ENCODE data around the gene TRERF1.
"Not testable (repeated sequence)": the region's sequence is repeated elsewhere in the genome, so short reads cannot be mapped to it uniquely, and the experiment has no call there.

The TRERF1 gene

GRCh38 chr6:42453654-42454427 is 2.1 kb upstream of the TRERF1 start:
- peak overlapping the region; percentile 91 to 99 for H3K4me3 Mint-ChIP-seq
- peaks cover 32% of the 10 kb centered on the region for H3K4me1 Mint-ChIP-seq
- H3K27me3 Mint-ChIP-seq = peaks cover 15% of the 10 kb centered on the region
- no peak for ATAC-seq
- no peaks in the 10 kb centered on the region for H3K9me3 Mint-ChIP-seq
- no peak for DNase-seq
- H3K27ac Mint-ChIP-seq = peak overlapping the region in 1 of 2 donors; percentile 55

- DNase-seq = peak; percentile 64 to 77
- peaks cover 15% of the 10 kb centered on the region for H3K27me3 Mint-ChIP-seq
- peaks cover 39% of the 10 kb centered on the region for H3K4me1 Mint-ChIP-seq
- ATAC-seq = peak; percentile 81
- H3K9me3 Mint-ChIP-seq = no peaks in the 10 kb centered on the region
- H3K4me3 Mint-ChIP-seq = peak overlapping the region; percentile 91 to 99
- H3K27ac Mint-ChIP-seq = peak overlapping the region; percentile 76 to 87
These were observed 1.4 kb upstream of the TRERF1 start for GRCh38 chr6:42453031-42453653.

DNA sequence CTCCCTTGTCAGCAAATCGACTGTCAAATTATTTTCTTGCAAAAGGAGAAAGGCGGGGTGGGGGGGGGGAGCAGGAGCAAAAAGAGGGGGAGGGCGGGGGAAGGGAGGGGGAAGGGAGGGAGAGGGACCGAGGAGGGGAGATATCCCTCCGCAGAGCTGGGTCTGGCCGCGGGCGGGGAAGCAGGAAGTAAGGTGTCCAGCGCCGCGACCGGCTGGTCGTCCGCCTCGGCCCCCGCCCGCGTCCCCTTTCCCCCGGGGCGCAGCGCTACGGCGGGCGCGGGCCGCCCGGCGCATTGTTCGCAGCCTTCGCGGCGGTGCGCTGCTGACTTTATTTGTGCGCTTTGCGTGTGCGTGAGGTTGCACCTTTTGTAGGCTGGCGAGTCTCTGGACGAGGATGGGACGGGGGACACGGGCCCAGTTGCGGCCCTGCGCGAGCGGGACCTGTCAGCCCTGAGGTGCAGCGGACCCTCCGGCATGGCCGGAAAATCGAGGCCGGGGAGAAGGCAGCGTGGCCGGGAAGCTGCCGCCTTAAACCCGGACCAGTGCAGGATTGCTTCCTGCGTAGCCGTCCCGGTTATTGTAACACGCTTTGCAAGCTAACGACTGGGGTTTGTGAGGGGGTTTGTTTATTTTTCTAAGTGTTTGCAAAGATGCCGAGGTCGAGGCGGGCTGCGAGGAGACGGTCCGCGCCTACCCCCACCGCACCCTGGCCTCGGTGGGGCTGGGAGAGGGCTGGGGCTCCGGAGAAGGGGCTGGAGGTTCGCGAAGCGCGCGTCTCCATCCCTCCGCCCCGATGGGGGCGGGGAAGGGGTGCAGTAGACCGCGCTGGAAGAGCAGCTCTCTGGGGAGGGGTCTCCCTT is 675 bp upstream of the TRERF1 start:
- Mint-ChIP-seq H3K4me3 (peak overlapping the region; percentile 91 to 99), H3K27ac (peak overlapping the region; percentile 76 to 97), H3K9me3 (no peaks in the 10 kb centered on the region), H3K4me1 (peaks cover 46% of the 10 kb centered on the region), H3K27me3 (peaks cover 15% of the 10 kb centered on the region)
- peak; percentile 48 to 68 for DNase-seq
- peak; percentile 49 for ATAC-seq

DNA sequence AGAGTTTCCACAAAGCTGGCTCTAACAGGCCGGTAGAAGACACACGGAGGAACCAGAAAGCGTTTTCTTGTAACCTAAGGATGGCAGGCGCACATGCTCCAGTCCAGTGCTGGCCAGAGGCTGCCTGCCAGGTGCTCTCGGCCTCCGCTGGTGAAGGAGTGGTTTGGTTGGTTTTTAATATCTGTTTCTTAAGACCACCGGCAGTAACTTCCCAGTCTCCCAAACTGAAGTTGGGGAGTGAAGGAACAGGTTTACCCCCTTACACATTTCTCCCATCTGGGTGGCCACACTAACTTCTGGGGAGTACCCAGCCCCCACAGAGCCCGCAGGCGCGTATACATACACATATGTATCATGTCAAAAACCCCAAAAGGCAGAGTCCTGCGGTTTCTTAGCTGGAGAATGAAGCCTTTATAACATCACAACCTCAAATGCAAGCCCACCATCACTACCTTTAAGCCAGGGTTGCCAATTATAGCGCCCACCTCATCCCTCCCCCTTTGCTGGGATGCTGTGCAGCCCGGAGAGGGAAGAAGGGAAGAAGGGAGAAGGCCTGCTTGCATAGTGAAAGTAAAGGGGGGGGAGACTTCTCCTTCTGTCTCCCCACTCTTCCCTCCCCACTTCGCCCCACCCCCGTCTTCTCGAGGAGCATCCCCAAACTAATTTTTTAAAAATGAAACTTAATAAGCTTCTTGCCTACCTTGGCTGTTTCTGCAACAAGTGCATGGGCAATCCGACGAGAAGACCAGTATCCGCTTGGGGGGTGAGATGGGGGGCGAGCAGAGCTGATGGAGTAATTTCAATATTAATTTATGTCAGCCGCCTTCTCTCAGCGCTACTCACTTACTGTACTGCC is 1.0 kb downstream of the TRERF1 start:
- peak; percentile 51 for ATAC-seq
- Mint-ChIP-seq H3K27ac (peak overlapping the region; percentile 96 to 97), H3K4me3 (peak overlapping the region; percentile 91 to 99), H3K27me3 (peaks cover 15% of the 10 kb centered on the region), H3K4me1 (peaks cover 59% of the 10 kb centered on the region), H3K9me3 (no peaks in the 10 kb centered on the region)
- DNase-seq = peak in 1 of 2 donors; percentile 53

DNA sequence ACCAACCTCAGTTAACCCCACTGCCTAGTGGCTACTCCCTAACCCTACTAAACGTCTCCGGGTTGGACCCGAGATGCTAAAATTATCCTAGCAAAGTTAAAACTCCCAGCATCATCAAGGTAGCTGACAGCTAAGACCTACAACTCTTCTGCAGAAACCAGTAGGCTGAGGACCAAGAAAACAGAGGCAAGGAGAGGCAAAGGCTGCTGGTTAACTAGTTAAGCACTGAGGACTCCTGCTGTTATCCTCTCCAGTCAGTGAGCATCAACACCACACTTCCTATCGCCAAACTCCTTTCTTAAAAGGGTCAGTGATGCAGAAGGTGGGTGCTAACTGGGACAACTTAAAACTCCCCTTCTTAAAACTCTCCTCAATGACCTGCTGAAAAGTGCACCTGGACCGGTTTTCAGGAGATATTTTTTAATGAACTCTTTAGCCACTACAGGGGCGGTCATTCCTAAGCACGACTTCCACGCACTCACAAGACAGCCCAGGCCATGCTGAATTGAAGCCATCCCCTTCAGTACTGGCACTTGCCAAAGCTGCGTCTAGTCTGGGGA is 1.7 kb downstream of the TRERF1 start:
- DNase-seq = no peak
- Mint-ChIP-seq H3K4me3 (peak overlapping the region; percentile 91 to 99), H3K27ac (peak overlapping the region in 1 of 2 donors; percentile 82), H3K27me3 (peaks cover 15% of the 10 kb centered on the region), H3K4me1 (peaks cover 66% of the 10 kb centered on the region), H3K9me3 (peaks cover 0 to 3% of the 10 kb centered on the region in 2 donors)
- no peak for ATAC-seq

DNA sequence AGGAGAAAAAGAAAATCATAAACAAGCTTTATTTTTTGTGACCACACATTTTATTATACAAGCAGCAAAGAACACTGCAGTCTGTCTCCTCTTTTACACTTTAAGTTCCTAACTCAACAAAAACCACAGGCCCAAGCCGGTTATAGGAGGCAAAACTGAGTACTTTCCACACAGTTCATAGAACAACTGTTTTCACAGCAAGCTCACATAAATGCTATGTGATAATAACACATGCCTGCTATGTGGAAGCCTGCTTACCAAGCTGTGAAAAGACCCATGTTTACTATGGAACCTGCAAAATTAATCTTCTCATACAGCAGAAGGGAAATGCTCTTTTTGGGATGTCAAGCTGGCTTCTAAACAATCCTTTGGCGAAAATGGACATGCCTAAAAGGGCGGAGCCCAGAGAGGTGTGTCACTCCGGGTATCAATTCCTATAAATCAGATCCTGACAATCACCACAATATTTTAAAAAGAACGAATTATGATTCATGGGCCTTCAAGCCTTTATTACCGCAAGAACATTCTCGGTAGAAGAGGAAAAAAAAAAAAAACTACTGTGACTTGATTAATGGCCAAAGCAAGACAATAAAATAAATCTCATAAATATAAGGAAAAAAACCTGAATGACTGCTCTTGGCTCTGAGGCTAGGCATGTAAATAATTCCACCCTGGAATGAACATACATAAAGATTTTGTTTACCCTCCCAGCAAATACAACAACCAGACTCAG is 2.6 kb downstream of the TRERF1 start:
- peaks cover 0 to 3% of the 10 kb centered on the region in 2 donors for H3K9me3 Mint-ChIP-seq
- H3K4me1 Mint-ChIP-seq = peaks cover 71% of the 10 kb centered on the region
- ATAC-seq (no peak), DNase-seq (no peak)
- peaks cover 7% of the 10 kb centered on the region for H3K27me3 Mint-ChIP-seq
- H3K4me3 Mint-ChIP-seq = peak overlapping the region; percentile 91 to 99
- H3K27ac Mint-ChIP-seq = peak overlapping the region in 1 of 2 donors; percentile 32

DNA sequence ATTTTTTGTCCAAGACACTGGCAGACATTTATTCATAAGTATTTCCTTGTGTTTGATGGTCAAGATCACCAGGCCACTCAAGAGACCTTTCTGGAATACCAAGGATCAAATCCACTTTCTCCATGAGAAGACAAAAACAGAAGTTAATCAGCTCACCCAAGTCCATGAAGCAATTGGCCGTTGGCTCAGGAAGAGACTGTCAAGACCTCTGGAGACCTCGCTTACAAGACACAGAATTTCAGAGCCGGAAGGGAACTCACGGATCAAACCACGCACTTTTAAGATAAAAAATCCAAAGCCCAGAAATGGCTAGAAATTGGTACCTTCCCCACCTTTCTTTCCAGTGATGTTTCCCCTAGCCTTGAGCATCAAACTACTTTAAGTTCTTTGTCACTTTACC is 3.3 kb downstream of the TRERF1 start:
- Mint-ChIP-seq H3K4me3 (peak overlapping the region in 1 of 2 donors; percentile 99), H3K27ac (no peak overlapping the region), H3K4me1 (peaks cover 71% of the 10 kb centered on the region), H3K27me3 (peaks cover under 1% of the 10 kb centered on the region), H3K9me3 (peaks cover 0 to 3% of the 10 kb centered on the region in 2 donors)
- DNase-seq = no peak
- ATAC-seq = no peak

- no peak for ATAC-seq
- Mint-ChIP-seq H3K9me3 (peaks cover 0 to 3% of the 10 kb centered on the region in 2 donors), H3K27me3 (no peaks in the 10 kb centered on the region), H3K4me3 (no peak overlapping the region), H3K4me1 (peaks cover 82% of the 10 kb centered on the region), H3K27ac (no peak overlapping the region)
- DNase-seq = no peak
These were observed 4.7 kb downstream of the TRERF1 start for GRCh38 chr6:42446996-42447395.

DNA sequence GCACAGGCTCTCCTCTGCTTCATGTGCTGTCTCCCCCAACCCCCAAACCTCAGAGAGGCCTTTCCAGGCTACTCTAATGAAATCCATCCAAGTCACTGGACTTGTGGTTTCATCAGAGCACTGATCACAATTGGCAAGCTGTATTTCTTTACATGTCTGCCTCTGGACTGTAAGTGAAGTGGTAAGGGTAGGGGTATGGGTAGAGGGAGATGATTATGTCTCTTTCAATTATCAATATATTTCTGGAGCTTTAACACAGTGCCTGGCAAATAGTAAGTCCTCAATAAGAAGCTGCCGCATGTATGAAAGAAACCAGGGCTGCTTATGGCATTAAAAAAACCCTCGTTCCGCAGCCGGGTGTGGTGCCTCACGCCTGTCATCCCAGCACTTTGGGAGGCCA is 5.4 kb downstream of the TRERF1 start:
- H3K27ac Mint-ChIP-seq = no peak overlapping the region
- H3K27me3 Mint-ChIP-seq = no peaks in the 10 kb centered on the region
- peaks cover 0 to 3% of the 10 kb centered on the region in 2 donors for H3K9me3 Mint-ChIP-seq
- no peak overlapping the region for H3K4me3 Mint-ChIP-seq
- ATAC-seq (no peak), DNase-seq (no peak)
- peaks cover 88% of the 10 kb centered on the region for H3K4me1 Mint-ChIP-seq

GRCh38 chr6:42445955-42446354 is 5.8 kb downstream of the TRERF1 start:
- not testable (repeated sequence) for H3K9me3 Mint-ChIP-seq, H3K4me3 Mint-ChIP-seq, H3K27me3 Mint-ChIP-seq, H3K27ac Mint-ChIP-seq, DNase-seq, ATAC-seq
- H3K4me1 Mint-ChIP-seq = peaks cover 92% of the 10 kb centered on the region

DNA sequence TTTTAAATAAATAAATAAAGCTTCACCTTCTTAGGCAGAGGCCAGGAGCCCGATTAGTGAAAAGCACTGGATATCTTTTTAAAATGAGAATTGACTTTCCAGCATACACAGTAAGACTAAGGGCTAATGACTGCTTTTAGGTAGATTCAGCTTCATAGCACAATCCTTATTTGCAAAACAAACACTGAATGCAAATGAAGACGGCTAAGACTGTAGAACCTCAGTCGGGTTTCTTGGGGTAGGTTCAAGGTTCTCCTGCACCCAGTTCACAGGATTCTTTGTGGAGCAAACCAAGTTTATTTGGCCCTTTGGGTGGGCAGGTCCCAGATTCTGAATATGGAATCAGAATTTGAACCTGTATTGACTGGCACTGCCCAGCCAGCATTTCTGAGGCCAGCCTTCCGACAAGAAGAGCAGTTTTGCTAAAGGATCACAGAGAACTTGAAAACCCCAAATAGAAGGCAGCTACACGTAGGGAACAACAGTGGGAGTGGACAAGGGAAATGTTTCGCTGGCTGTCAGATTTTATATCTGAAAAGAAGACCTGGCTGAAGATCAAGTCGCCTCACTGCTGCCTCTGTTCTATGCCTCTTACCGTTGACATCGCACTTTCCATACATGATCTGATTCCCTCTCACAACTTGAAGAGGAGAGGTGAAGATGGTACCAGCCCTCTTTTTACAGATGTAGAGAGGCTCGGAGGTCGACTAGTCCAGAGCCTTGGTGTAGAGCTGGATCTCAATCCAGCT is 8.2 kb downstream of the TRERF1 start:
- DNase-seq (no peak), ATAC-seq (no peak)
- peak overlapping the region in 1 of 2 donors; percentile 17 for H3K4me3 Mint-ChIP-seq
- peaks cover 88% of the 10 kb centered on the region for H3K4me1 Mint-ChIP-seq
- H3K27me3 Mint-ChIP-seq = no peaks in the 10 kb centered on the region
- H3K27ac Mint-ChIP-seq = no peak overlapping the region
- peaks cover 0 to 3% of the 10 kb centered on the region in 2 donors for H3K9me3 Mint-ChIP-seq

DNA sequence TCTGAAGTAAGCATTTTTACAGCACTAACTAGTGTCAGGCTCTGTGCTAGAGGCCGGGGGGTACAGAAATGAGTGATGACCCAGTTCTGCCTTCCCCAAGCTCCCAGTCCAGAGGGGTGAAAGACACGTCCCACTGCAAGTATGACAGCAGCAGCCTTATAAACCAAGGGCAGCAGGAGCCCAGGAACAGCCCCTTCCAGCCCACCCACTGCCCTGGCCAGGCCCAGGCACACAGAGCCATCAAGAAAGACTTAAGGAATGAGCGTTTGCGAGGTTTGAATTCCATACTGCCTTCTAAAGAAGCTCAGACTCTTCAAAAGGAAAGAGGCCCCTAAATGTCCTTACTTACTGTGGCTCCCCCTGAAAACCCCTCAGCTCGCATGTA is 10.0 kb downstream of the TRERF1 start:
- no peak for DNase-seq
- Mint-ChIP-seq H3K4me3 (no peak overlapping the region), H3K27me3 (no peaks in the 10 kb centered on the region), H3K9me3 (peaks cover 0 to 3% of the 10 kb centered on the region in 2 donors), H3K4me1 (peaks cover 79% of the 10 kb centered on the region), H3K27ac (peak overlapping the region in 1 of 2 donors; percentile 44)
- no peak for ATAC-seq

Measured in stimulated activated naive CD8-positive, alpha-beta T cell treated with anti-CD3 and anti-CD28 coated beads, Interleukin-15, amount 100 ng/mL, for 72 hours (primary cell).